Cardiac muscle cell (in vitro differentiated cells and primary cell): ENCODE data around the gene MIOX. TPM values are rescaled to one million over a fixed set of nuclear protein-coding genes. Genes with fewer than 3 reads are reported as not detected.

ENCODE experiments used
- DNase-seq, 2 donors: peaks; one replicate each; pipeline versions ENCODE4 v3.0.0 to v3.0.0-alpha.2; 2010 to 2017; ENCODE audit warnings: low read depth in 1 of 2, low spot score in 1 of 2
- H3K27ac ChIP-seq: fragments of 200-600 bp; sonication (generic); 2 replicates; pipeline ENCODE4 v1.5.1; 2016
- H3K27me3 ChIP-seq: fragments of 200-600 bp; sonication (generic); 2 replicates; pipeline ENCODE4 v1.6.0; 2016; ENCODE audit warnings: control low read depth
- H3K36me3 ChIP-seq: fragments of 200-600 bp; sonication (generic); 2 replicates; pipeline ENCODE4 v1.5.1; 2016; ENCODE audit warnings: control low read depth
- H3K4me1 ChIP-seq: fragments of 200-600 bp; sonication (generic); 2 replicates; pipeline ENCODE4 v1.8.1; 2017; ENCODE audit warnings: low read depth, mild to moderate bottlenecking, mixed run types
- H3K4me3 ChIP-seq: fragments of 200-600 bp; sonication (generic); 2 replicates; pipeline ENCODE4 v1.5.1; 2016; ENCODE audit warnings: mild to moderate bottlenecking
- H3K9me3 ChIP-seq: fragments of 200-600 bp; sonication (generic); 2 replicates; pipeline ENCODE4 v1.5.1; 2017; ENCODE audit warnings: low read depth, mild to moderate bottlenecking, control low read depth
- CTCF ChIP-seq: IDR thresholded peaks from 2 replicates; pipeline ENCODE4 v1.5.1; 2012; ENCODE audit warnings: low read depth, mild to moderate bottlenecking, low read length
- polyA plus RNA-seq: library from polyadenylated mRNA; unstranded; fragments of >200 nt; fragmentation: Nextera tagmentation; extraction: Ambion mirVana; gene quantifications from 2 replicates; pipeline ENCODE4 v1.2.1, GENCODE V29; 2016
- total RNA-seq: library from RNA; depleted of rRNA; stranded (reverse); fragments of >200 nt; gene quantifications from 2 replicates; pipeline ENCODE4 v1.2.3, GENCODE V29; 2016

Gene MIOX
- total and polyA plus RNA-seq, 2 experiments from 2014 or later = not detected

- no peak for TF ChIP-seq CTCF
- no peaks in the 10 kb centered on the region for H3K4me1 ChIP-seq
- H3K27ac ChIP-seq = no peak overlapping the region
- H3K4me3 ChIP-seq = no peak overlapping the region
- no peaks in the 10 kb centered on the region for H3K9me3 ChIP-seq
- DNase-seq = no peak
- H3K36me3 ChIP-seq = no peaks in the 10 kb centered on the region
- peaks cover 1% of the 10 kb centered on the region for H3K27me3 ChIP-seq
Measured at GRCh38 chr22:50488006-50488677, 1.5 kb downstream of the MIOX start.

DNA sequence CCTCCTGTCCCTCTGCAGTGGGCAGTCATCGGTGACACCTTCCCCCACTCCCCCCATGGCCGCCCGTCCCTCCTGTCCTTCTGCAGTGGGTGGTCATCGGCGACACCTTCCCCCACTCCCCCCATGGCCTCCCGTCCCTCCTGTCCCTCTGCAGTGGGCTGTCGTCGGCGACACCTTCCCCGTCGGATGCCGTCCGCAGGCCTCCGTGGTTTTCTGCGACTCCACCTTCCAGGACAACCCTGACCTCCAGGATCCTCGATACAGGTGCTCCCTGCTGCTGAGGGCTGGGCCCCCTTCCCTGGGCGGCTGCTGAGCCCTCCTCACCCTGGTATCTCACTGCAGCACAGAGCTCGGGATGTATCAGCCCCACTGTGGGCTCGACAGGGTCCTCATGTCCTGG is 2.2 kb downstream of the MIOX start:
- Histone ChIP-seq H3K4me3 (no peak overlapping the region), H3K27ac (no peak overlapping the region), H3K27me3 (no peaks in the 10 kb centered on the region), H3K36me3 (no peaks in the 10 kb centered on the region), H3K9me3 (no peaks in the 10 kb centered on the region), H3K4me1 (no peaks in the 10 kb centered on the region)
- no peak for DNase-seq
- TF ChIP-seq CTCF = no peak

GRCh38 chr22:50489363-50490243 is 2.9 kb downstream of the MIOX start:
- no peak for TF ChIP-seq CTCF
- Histone ChIP-seq H3K4me3 (no peak overlapping the region), H3K27ac (no peak overlapping the region), H3K9me3 (no peaks in the 10 kb centered on the region), H3K27me3 (no peaks in the 10 kb centered on the region), H3K4me1 (no peaks in the 10 kb centered on the region), H3K36me3 (no peaks in the 10 kb centered on the region)
- DNase-seq = no peak

GRCh38 chr22:50490531-50491308 is 4.1 kb downstream of the MIOX start:
- Histone ChIP-seq H3K27me3 (no peaks in the 10 kb centered on the region), H3K4me3 (no peak overlapping the region), H3K4me1 (no peaks in the 10 kb centered on the region), H3K27ac (no peak overlapping the region), H3K9me3 (no peaks in the 10 kb centered on the region), H3K36me3 (no peaks in the 10 kb centered on the region)
- TF ChIP-seq CTCF = no peak
- DNase-seq = no peak

DNA sequence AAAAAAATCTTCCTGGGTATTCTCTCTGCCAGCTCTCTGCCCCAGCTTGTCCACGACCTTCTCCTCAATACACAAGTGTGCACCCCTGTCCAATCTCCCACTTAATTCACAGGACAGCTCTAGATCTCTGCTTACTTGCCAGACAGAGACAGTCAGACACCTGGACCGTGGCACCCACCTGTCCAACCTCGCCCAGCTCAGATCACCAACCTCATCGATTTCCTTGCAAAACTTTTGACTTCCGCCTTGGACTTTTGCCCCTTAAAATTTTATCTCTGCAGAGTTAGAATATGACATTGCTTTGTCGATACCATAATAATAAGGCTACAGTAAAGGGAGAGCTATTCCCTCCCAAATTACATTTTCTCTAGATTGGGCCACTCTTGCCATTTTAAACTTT is 10.4 kb downstream of the MIOX start:
- H3K4me3 ChIP-seq = no peak overlapping the region
- TF ChIP-seq CTCF = no peak

More for the DNA sequence above, 10.4 kb downstream of the MIOX start:
- Histone ChIP-seq H3K27me3 (no peaks in the 10 kb centered on the region), H3K9me3 (no peaks in the 10 kb centered on the region), H3K27ac (no peak overlapping the region), H3K36me3 (no peaks in the 10 kb centered on the region), H3K4me1 (no peaks in the 10 kb centered on the region)
- DNase-seq = no peak
